Endothelial cell of umbilical vein (primary cell): ENCODE data around the gene SMOC2.

Source experiments
- EZH2 ChIP-seq: IDR thresholded peaks from 2 replicates; pipeline ENCODE4 v1.6.1; 2012; ENCODE audit warnings: borderline replicate concordance, low read depth, mild to moderate bottlenecking, moderate library complexity, low read length, inconsistent platforms; ENCODE audit not compliant: severe bottlenecking
- POLR2A ChIP-seq: IDR thresholded peaks from 2 replicates; pipeline ENCODE4 v1.6.1; 2012; ENCODE audit warnings: low read depth, mild to moderate bottlenecking, control low read depth, low read length
- POLR2AphosphoS5 ChIP-seq: IDR thresholded peaks from 2 replicates; pipeline ENCODE4 v1.6.1; 2012; ENCODE audit warnings: low read depth, mild to moderate bottlenecking, control low read depth, low read length, moderate library complexity; ENCODE audit not compliant: insufficient read depth
- TF ChIP-seq, protein P1 (sequence below), 2 donors: IDR thresholded peaks; 1 replicate in 1 of 2; 2 replicates in 1 of 2; pipeline ENCODE4 v1.5.1; 2011; ENCODE audit warnings: low read length in 2 of 2, mild to moderate bottlenecking in 2 of 2, moderate library complexity in 2 of 2, control low read depth in 1 of 2, inconsistent platforms in 1 of 2, low read depth in 1 of 2; ENCODE audit not compliant: insufficient read depth in 1 of 2; ENCODE audit errors: extremely low read depth in 1 of 2
- TF ChIP-seq, protein P2 (sequence below): IDR thresholded peaks from 2 replicates; pipeline ENCODE4 v1.6.1; 2011; ENCODE audit not compliant: insufficient read depth, insufficient read length

DNA sequence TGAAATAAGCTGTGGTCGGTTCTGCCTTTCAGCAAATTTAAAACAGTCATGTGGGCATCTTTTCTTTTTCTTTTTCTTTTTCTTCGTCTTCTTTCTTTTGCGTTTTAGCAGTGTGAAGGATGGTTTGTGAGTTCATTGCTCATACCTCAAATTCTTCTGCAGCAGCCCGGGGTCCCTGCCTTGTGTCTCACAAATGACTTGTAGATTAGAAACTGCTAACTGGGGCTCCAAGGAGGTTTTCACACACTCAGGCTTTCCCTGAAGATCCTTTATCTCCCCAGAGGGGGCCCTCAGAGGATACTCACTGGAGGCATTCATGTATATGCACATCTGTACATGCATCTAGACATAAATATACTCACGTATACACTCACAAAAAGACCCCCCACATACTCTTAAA is 1.7 kb downstream of the SMOC2 start:
- TF ChIP-seq, protein P1, sequence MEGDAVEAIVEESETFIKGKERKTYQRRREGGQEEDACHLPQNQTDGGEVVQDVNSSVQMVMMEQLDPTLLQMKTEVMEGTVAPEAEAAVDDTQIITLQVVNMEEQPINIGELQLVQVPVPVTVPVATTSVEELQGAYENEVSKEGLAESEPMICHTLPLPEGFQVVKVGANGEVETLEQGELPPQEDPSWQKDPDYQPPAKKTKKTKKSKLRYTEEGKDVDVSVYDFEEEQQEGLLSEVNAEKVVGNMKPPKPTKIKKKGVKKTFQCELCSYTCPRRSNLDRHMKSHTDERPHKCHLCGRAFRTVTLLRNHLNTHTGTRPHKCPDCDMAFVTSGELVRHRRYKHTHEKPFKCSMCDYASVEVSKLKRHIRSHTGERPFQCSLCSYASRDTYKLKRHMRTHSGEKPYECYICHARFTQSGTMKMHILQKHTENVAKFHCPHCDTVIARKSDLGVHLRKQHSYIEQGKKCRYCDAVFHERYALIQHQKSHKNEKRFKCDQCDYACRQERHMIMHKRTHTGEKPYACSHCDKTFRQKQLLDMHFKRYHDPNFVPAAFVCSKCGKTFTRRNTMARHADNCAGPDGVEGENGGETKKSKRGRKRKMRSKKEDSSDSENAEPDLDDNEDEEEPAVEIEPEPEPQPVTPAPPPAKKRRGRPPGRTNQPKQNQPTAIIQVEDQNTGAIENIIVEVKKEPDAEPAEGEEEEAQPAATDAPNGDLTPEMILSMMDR (IDR thresholded peaks at IDR 0.05; ENCODE audit: extremely low read depth in 1 of 2, insufficient read depth in 1 of 2, low read depth in 1 of 2, low read length in 2 of 2), result no peak
- no peak for TF ChIP-seq POLR2A
- TF ChIP-seq, protein P2, sequence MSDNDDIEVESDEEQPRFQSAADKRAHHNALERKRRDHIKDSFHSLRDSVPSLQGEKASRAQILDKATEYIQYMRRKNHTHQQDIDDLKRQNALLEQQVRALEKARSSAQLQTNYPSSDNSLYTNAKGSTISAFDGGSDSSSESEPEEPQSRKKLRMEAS, result no peak
- no peak for TF ChIP-seq EZH2
- TF ChIP-seq POLR2AphosphoS5, result no peak
